Endodermal cell (in vitro differentiated cells): Measurements from ENCODE around the gene TRABD. TPM values are rescaled to one million over a fixed set of nuclear protein-coding genes. Genes with fewer than 3 reads are reported as not detected.

ENCODE experiments used
- DNase-seq: peaks from one replicate; pipeline ENCODE4 v3.0.0-alpha.2; 2017
- H3K27ac ChIP-seq: 2 replicates; pipeline ENCODE4 v1.5.1; 2013; ENCODE audit warnings: mild to moderate bottlenecking, low read depth, low read length, moderate library complexity
- H3K27me3 ChIP-seq: 2 replicates; pipeline ENCODE4 v1.6.1; 2013; ENCODE audit warnings: mild to moderate bottlenecking, low read length, moderate library complexity; ENCODE audit not compliant: insufficient read depth, control insufficient read depth, poor library complexity, severe bottlenecking
- H3K36me3 ChIP-seq: 2 replicates; pipeline ENCODE4 v1.7.0; 2013; ENCODE audit warnings: mild to moderate bottlenecking, low read length, moderate library complexity; ENCODE audit not compliant: control insufficient read depth, insufficient read depth
- H3K4me1 ChIP-seq: one replicate; pipeline ENCODE4 v1.7.0; 2013; ENCODE audit warnings: low read length; ENCODE audit not compliant: control insufficient read depth, insufficient read depth
- H3K4me3 ChIP-seq: 2 replicates; pipeline ENCODE4 v1.5.1; 2013; ENCODE audit warnings: mild to moderate bottlenecking, low read length, moderate library complexity
- H3K9ac ChIP-seq: 2 replicates; pipeline ENCODE4 v1.6.1; 2013; ENCODE audit warnings: mild to moderate bottlenecking, low read length, moderate library complexity; ENCODE audit not compliant: poor library complexity, severe bottlenecking; ENCODE audit errors: extremely low read depth
- H3K9me3 ChIP-seq: 2 replicates; pipeline ENCODE4 v1.6.1; 2013; ENCODE audit warnings: mild to moderate bottlenecking, low read length, moderate library complexity; ENCODE audit not compliant: control insufficient read depth
- H3K27ac Mint-ChIP-seq: 2 replicates; pipeline ENCODE4 v1.8.0; 2020; ENCODE audit warnings: mixed read lengths
- H3K27me3 Mint-ChIP-seq: 2 replicates; pipeline ENCODE4 v1.8.0; 2021; ENCODE audit warnings: mild to moderate bottlenecking, mixed read lengths; ENCODE audit not compliant: insufficient read depth
- H3K36me3 Mint-ChIP-seq: 2 replicates; pipeline ENCODE4 v1.8.0; 2020; ENCODE audit warnings: low read depth, mixed read lengths
- H3K4me1 Mint-ChIP-seq: 2 replicates; pipeline ENCODE4 v1.8.0; 2020; ENCODE audit warnings: mixed read lengths
- H3K4me3 Mint-ChIP-seq: 2 replicates; pipeline ENCODE4 v1.8.0; 2020; ENCODE audit warnings: mild to moderate bottlenecking, moderate library complexity, mixed read lengths
- H3K9me3 Mint-ChIP-seq: 2 replicates; pipeline ENCODE4 v1.8.0; 2020; ENCODE audit warnings: mild to moderate bottlenecking, mixed read lengths
- CTCF ChIP-seq: fragments of 200-600 bp; sonication (generic); conservative IDR thresholded peaks from 2 replicates; pipeline ENCODE4 v1.5.0; 2021; ENCODE audit warnings: antibody characterized with exemption, mild to moderate bottlenecking
- WGBS, 2 experiments: methylation state at CpG; one replicate each; pipeline versions ENCODE4 v1.1.5 to v1.1.7; 2013; ENCODE audit warnings: missing lambda C conversion rate in 2 of 2, mixed read lengths in 1 of 2; ENCODE audit not compliant: insufficient coverage in 1 of 2, insufficient read length in 1 of 2; 5-methylcytosine and 5-hydroxymethylcytosine counted together
- total RNA-seq, 2 donors: library from RNA; stranded (reverse); fragmentation: NEBNext Ultra II Directional in 1 of 2; extraction: Animal tissue kit (Norgen Biotek cat#: 25700) in 1 of 2; gene quantifications; 2 replicates in 1 of 2; 3 replicates in 1 of 2; pipeline ENCODE4 v1.2.1, GENCODE V29; 2021

Gene TRABD
- total RNA-seq, 2 donors from 2014 or later = 49.6 to 56.4 TPM

DNA sequence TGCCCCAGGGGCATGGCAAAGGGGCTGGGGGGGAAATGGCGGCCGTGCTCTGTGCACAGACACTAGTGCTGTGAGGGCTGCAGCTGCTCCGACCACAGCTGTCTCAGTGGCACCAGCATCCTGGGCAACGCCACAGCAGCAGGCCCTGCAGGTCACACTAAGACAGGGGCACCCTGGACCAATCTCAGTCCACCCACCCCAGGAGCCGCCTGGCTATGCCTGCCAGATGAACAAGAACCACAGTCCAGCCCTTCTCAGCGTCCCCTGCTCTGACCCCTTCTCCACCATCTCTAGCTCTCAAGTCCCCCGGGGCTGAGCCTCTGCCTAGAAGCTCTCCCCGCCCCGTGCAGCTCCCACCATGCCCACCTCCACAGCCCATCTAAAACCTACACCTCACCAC lies 42.7 kb downstream of the TRABD start:
- no peak overlapping the region for H3K4me3 ChIP-seq
- Mint-ChIP-seq H3K4me1 (no peaks in the 10 kb centered on the region), H3K36me3 (peaks cover 38% of the 10 kb centered on the region), H3K4me3 (no peak overlapping the region), H3K9me3 (no peaks in the 10 kb centered on the region), H3K27me3 (no peaks in the 10 kb centered on the region), H3K27ac (peak overlapping the region; percentile 52)
- H3K4me1 ChIP-seq = no peaks in the 10 kb centered on the region
- H3K9ac ChIP-seq = no peak overlapping the region
- H3K36me3 ChIP-seq = no peaks in the 10 kb centered on the region
- H3K27ac ChIP-seq = no peak overlapping the region
- DNase-seq = peak; percentile 18
- no peak for TF ChIP-seq CTCF
- WGBS, 2 experiments = 91 to 100% methylated on average over 3 to 9 of the region's 9 CpGs
- no peaks in the 10 kb centered on the region for H3K27me3 ChIP-seq
- no peaks in the 10 kb centered on the region for H3K9me3 ChIP-seq

GRCh38 chr22:50229370-50229769 lies 43.7 kb downstream of the TRABD start:
- Histone ChIP-seq H3K9ac (no peak overlapping the region), H3K9me3 (no peaks in the 10 kb centered on the region), H3K4me1 (no peaks in the 10 kb centered on the region), H3K27me3 (no peaks in the 10 kb centered on the region), H3K36me3 (no peaks in the 10 kb centered on the region), H3K4me3 (no peak overlapping the region), H3K27ac (no peak overlapping the region)
- H3K36me3 Mint-ChIP-seq = peaks cover 39% of the 10 kb centered on the region
- no peak overlapping the region for H3K27ac Mint-ChIP-seq
- no peaks in the 10 kb centered on the region for H3K9me3 Mint-ChIP-seq
- H3K4me3 Mint-ChIP-seq = no peak overlapping the region
- 95 to 96% methylated on average over 4 to 16 of the region's 16 CpGs for WGBS, 2 experiments
- H3K27me3 Mint-ChIP-seq = no peaks in the 10 kb centered on the region
- no peak for TF ChIP-seq CTCF
- no peak for DNase-seq
- no peaks in the 10 kb centered on the region for H3K4me1 Mint-ChIP-seq

DNA sequence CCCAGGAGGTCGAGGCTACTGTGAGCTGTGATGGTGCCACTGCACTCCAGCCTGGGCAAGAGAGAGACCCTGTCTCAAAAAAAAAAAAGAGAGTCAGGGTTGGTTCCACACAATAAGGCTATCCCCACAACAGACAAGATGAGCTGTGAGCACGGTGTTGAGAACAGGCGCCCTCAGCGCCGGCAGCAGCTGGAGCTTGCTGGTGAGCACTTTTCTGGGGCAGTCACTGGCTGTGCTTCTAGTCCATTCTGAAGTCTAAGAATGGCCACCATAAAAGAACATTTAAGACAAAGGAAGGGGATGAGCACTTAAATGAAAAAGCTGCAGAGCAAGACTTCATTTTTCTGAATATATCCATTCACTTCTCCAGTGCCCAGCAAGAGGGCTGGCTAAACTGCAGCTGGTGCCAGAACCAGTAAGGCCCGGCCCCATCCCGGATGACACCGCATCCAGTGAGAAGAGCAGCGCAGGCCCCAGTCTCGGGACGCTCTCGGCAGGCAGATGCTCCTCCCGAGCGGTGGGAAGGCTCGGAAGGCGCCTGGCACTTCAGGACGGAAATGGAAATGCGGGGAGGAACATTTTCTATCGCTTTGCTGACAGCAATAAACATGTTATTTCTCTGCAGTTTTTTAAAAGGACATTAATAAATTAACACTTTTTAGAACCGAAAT lies 46.9 kb downstream of the TRABD start:
- Histone ChIP-seq H3K27me3 (no peaks in the 10 kb centered on the region), H3K4me3 (no peak overlapping the region), H3K36me3 (no peaks in the 10 kb centered on the region), H3K9me3 (no peaks in the 10 kb centered on the region), H3K9ac (no peak overlapping the region), H3K4me1 (no peaks in the 10 kb centered on the region), H3K27ac (no peak overlapping the region)
- H3K4me1 Mint-ChIP-seq = no peaks in the 10 kb centered on the region
- H3K27ac Mint-ChIP-seq = no peak overlapping the region
- H3K4me3 Mint-ChIP-seq = no peak overlapping the region
- no peak for DNase-seq
- 94 to 95% methylated on average over 20 of the region's 20 CpGs for WGBS, 2 experiments
- H3K9me3 Mint-ChIP-seq = peaks cover 8% of the 10 kb centered on the region
- TF ChIP-seq CTCF = no peak
- H3K27me3 Mint-ChIP-seq = no peaks in the 10 kb centered on the region
- peaks cover 46% of the 10 kb centered on the region for H3K36me3 Mint-ChIP-seq
